DMS79 (cell line): ENCODE results near the gene ATP12A.
"Not testable (repeated sequence)": the region's sequence is repeated elsewhere in the genome, so short reads cannot be mapped to it uniquely, and the experiment has no call there.

ENCODE experiments used
- DNase-seq: peaks from one replicate; lab custom pipeline; 2025; lab: John Stamatoyannopoulos, UW

The ATP12A gene

GRCh38 chr13:24730873-24731567 lies 50.8 kb downstream of the ATP12A start:
- DNase-seq = not testable (repeated sequence)

- no peak for DNase-seq
Observed at GRCh38 chr13:24734950-24735349, 54.7 kb downstream of the ATP12A start.

GRCh38 chr13:24737042-24737441 lies 56.8 kb downstream of the ATP12A start:
- DNase-seq = no peak

- DNase-seq = no peak
Observed at GRCh38 chr13:24738366-24738847, 58.2 kb downstream of the ATP12A start.

- DNase-seq = no peak
Observed at GRCh38 chr13:24740014-24740890, 60.0 kb downstream of the ATP12A start.

GRCh38 chr13:24741016-24741662 lies 60.9 kb downstream of the ATP12A start:
- DNase-seq = no peak

GRCh38 chr13:24741791-24742190 lies 61.6 kb downstream of the ATP12A start:
- no peak for DNase-seq

GRCh38 chr13:24742294-24742693 lies 62.1 kb downstream of the ATP12A start:
- DNase-seq = peak; percentile 44

- DNase-seq = no peak
Observed at GRCh38 chr13:24742977-24743376, 62.8 kb downstream of the ATP12A start.

GRCh38 chr13:24744247-24744646 lies 64.0 kb downstream of the ATP12A start:
- no peak for DNase-seq

GRCh38 chr13:24745516-24745860 lies 65.3 kb downstream of the ATP12A start:
- no peak for DNase-seq

- no peak for DNase-seq
Observed at GRCh38 chr13:24745861-24746617, 65.8 kb downstream of the ATP12A start.

- DNase-seq = no peak
Observed at GRCh38 chr13:24746618-24747247, 66.5 kb downstream of the ATP12A start.

GRCh38 chr13:24747248-24748060 lies 67.2 kb downstream of the ATP12A start:
- DNase-seq = peak; percentile 8

GRCh38 chr13:24748061-24748400 lies 67.8 kb downstream of the ATP12A start:
- DNase-seq = no peak

GRCh38 chr13:24759197-24759596 lies 79.0 kb downstream of the ATP12A start:
- no peak for DNase-seq
